CD4-positive, CD25-positive, alpha-beta regulatory T cell (primary cell): ENCODE results near the gene PMPCA. TPM values are rescaled to one million over a fixed set of nuclear protein-coding genes. Genes with fewer than 3 reads are reported as not detected.
A peak's percentile ranks its signal among the peaks of the same experiment; 100 is the strongest.

ENCODE experiments used
- ATAC-seq, 2 donors: fragments of 150-1000 bp; cut with Tn5 transposase; one replicate each; pipeline ENCODE4 v1.10.0; 2021; ENCODE audit warnings: low read depth in 2 of 2, moderate number of reproducible peaks in 2 of 2, moderate library complexity in 1 of 2
- DNase-seq, 3 donors: peaks; one replicate each; pipeline versions ENCODE4 v3.0.0 to v3.0.0-alpha.2; 2012 to 2022; ENCODE audit warnings: mixed read lengths in 1 of 3
- H3K27ac ChIP-seq: one replicate; pipeline ENCODE4 v1.7.0; 2013; ENCODE audit warnings: mild to moderate bottlenecking, low read length; ENCODE audit not compliant: insufficient read depth, poor library complexity, severe bottlenecking
- H3K27me3 ChIP-seq: one replicate; pipeline ENCODE4 v1.7.0; 2013; ENCODE audit warnings: low read length; ENCODE audit not compliant: control insufficient read depth, insufficient read depth
- H3K36me3 ChIP-seq: one replicate; pipeline ENCODE4 v1.7.0; 2013; ENCODE audit warnings: mild to moderate bottlenecking, low read length, moderate library complexity; ENCODE audit not compliant: control insufficient read depth, insufficient read depth
- H3K4me1 ChIP-seq: 2 replicates; pipeline ENCODE4 v1.7.0; 2013; ENCODE audit warnings: mild to moderate bottlenecking, low read length; ENCODE audit not compliant: insufficient read depth, control insufficient read depth, poor library complexity, severe bottlenecking
- H3K4me3 ChIP-seq: one replicate; pipeline ENCODE4 v1.7.0; 2013; ENCODE audit warnings: low read depth, mild to moderate bottlenecking, low read length, moderate library complexity
- H3K9me3 ChIP-seq, 2 experiments: 1 replicate in 1 of 2; 2 replicates in 1 of 2; pipeline ENCODE4 v1.7.0; 2013; ENCODE audit warnings: low read length in 2 of 2, mild to moderate bottlenecking in 1 of 2, moderate library complexity in 1 of 2; ENCODE audit not compliant: control insufficient read depth in 2 of 2
- H3K27ac Mint-ChIP-seq, 3 donors: one replicate each; pipeline ENCODE4 v1.8.0; 2020 to 2022; ENCODE audit warnings: mild to moderate bottlenecking in 3 of 3, mixed read lengths in 3 of 3, moderate library complexity in 2 of 3
- H3K27me3 Mint-ChIP-seq: one replicate; pipeline ENCODE4 v1.8.0; 2022; ENCODE audit warnings: mild to moderate bottlenecking, mixed read lengths
- H3K36me3 Mint-ChIP-seq: one replicate; pipeline ENCODE4 v1.8.0; 2020; ENCODE audit warnings: mixed read lengths
- H3K4me1 Mint-ChIP-seq, 4 donors: one replicate each; pipeline ENCODE4 v1.8.0; 2020 to 2022; ENCODE audit warnings: mixed read lengths in 4 of 4, mild to moderate bottlenecking in 1 of 4
- H3K4me3 Mint-ChIP-seq, 4 donors: one replicate each; pipeline ENCODE4 v1.8.0; 2020 to 2022; ENCODE audit warnings: mild to moderate bottlenecking in 4 of 4, mixed read lengths in 4 of 4, moderate library complexity in 3 of 4
- H3K9me3 Mint-ChIP-seq, 7 donors: one replicate each; pipeline ENCODE4 v1.8.0; 2020 to 2022; ENCODE audit warnings: mixed read lengths in 7 of 7, mild to moderate bottlenecking in 3 of 7, moderate library complexity in 2 of 7
- polyA plus RNA-seq, 4 donors: library from polyadenylated mRNA; unstranded; fragments of 300-500 nt; fragmentation: Illumina TruSeq; gene quantifications; one replicate each; pipeline ENCODE4 v1.2.3, GENCODE V29; 2021
- total RNA-seq: library from RNA; stranded (reverse); gene quantifications from one replicate; pipeline ENCODE4 v1.2.3, GENCODE V29; 2022

PMPCA gene
- total and polyA plus RNA-seq, 5 donors from 2014 or later, result 36.5 to 86.2 (median 39.2) TPM

DNA sequence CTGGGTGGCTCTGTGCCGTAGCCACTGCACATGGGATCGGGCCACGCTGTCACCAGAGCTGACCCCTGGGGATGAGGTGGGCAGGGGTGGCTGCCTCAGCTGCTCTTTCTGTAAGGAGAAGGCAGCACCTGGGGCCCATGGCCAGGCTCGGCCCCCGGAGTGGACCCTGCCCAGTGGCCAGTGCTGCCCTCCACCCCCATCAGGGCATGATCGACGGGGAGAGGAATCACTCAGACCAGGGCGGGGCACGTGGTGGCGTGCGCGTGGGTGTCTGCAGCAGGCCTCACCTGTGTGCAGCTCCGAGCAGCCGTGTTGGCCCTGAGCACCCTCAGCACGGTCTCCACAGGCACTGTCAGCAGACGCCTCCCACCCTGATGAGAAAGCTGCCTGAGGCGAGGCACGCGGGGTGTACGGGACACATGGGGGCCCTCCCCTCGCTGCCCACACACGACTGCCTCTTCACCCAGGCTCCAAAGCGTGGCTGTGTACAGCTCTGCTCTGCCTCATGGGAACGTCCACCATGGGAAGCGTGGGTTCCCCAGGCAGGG, 28.4 kb upstream of the PMPCA start:
- H3K27ac ChIP-seq, result no peak overlapping the region
- H3K4me3 Mint-ChIP-seq, result no peak overlapping the region
- no peaks in the 10 kb centered on the region for H3K27me3 ChIP-seq
- peaks cover 19% of the 10 kb centered on the region for H3K36me3 Mint-ChIP-seq
- no peak for ATAC-seq
- no peak overlapping the region for H3K4me3 ChIP-seq
- peaks cover 4 to 22% (median 17%) of the 10 kb centered on the region in 4 donors for H3K4me1 Mint-ChIP-seq
- no peaks in the 10 kb centered on the region for H3K9me3 Mint-ChIP-seq
- no peaks in the 10 kb centered on the region for H3K27me3 Mint-ChIP-seq
- peaks cover 18% of the 10 kb centered on the region for H3K4me1 ChIP-seq
- peaks cover 9% of the 10 kb centered on the region for H3K36me3 ChIP-seq
- H3K27ac Mint-ChIP-seq, result no peak overlapping the region
- DNase-seq, result no peak
- no peaks in the 10 kb centered on the region for H3K9me3 ChIP-seq

DNA sequence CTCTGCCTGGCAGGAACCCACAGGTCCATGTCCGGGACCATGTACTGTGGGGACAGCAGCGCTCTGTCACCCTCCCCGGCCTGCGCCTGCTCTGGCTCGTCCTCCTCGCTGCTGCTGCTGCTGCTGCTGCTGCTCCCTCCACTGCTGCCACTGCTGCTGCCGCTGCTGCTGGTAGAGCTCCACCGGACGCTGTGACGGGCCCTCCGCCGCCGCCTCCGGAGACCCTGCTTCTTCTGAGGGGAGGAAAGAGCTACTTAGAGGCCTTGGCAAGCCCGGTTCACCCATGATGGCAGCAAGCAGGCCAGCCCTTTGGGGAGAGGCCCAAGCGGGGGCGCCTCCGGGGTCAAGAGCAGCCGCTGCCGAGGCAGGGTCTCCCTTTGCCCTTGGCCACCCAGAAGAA, 27.0 kb upstream of the PMPCA start:
- ATAC-seq, result no peak
- Histone ChIP-seq H3K36me3 (peaks cover 18% of the 10 kb centered on the region), H3K27ac (no peak overlapping the region), H3K9me3 (no peaks in the 10 kb centered on the region), H3K4me3 (no peak overlapping the region), H3K27me3 (no peaks in the 10 kb centered on the region), H3K4me1 (peaks cover 18% of the 10 kb centered on the region)
- no peaks in the 10 kb centered on the region for H3K27me3 Mint-ChIP-seq
- no peak for DNase-seq
- H3K9me3 Mint-ChIP-seq, result no peaks in the 10 kb centered on the region
- no peak overlapping the region for H3K4me3 Mint-ChIP-seq
- peak overlapping the region in 1 of 3 donors; percentile 48 for H3K27ac Mint-ChIP-seq
- peaks cover 25% of the 10 kb centered on the region for H3K36me3 Mint-ChIP-seq
- H3K4me1 Mint-ChIP-seq, result peaks cover 4 to 22% (median 17%) of the 10 kb centered on the region in 4 donors

DNA sequence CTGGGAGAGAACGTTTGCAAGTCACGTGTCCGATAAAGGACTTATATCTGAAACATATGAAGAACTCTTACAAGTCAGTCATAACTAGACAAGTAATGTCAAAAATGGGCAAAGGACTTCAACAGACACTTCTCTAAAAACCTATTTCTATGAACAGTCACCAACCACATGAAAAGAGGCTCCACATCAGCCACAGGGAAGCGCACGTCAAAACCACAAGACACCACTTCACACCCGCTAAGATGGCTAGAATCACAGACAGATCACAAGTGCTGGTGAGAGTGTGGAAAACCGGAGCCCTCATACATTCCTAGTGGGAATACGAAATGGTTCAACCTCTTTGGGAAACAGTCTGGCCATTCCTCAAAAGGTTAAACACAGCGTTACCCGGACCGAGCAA, 25.4 kb upstream of the PMPCA start:
- H3K4me3 ChIP-seq, result peak overlapping the region; percentile 48
- Mint-ChIP-seq H3K36me3 (peaks cover 30% of the 10 kb centered on the region), H3K4me3 (peak overlapping the region in 3 of 4 donors; percentile 7 to 76 (median 51)), H3K27ac (peak overlapping the region in 2 of 3 donors; percentile 6 to 67), H3K27me3 (no peaks in the 10 kb centered on the region), H3K4me1 (peaks cover 4 to 22% (median 17%) of the 10 kb centered on the region in 4 donors), H3K9me3 (no peaks in the 10 kb centered on the region)
- no peaks in the 10 kb centered on the region for H3K9me3 ChIP-seq
- DNase-seq, result peak in 2 of 3 donors; percentile 55 to 84
- no peak overlapping the region for H3K27ac ChIP-seq
- H3K4me1 ChIP-seq, result peaks cover 18% of the 10 kb centered on the region
- peaks cover 26% of the 10 kb centered on the region for H3K36me3 ChIP-seq
- no peaks in the 10 kb centered on the region for H3K27me3 ChIP-seq
- ATAC-seq, result peak; percentile 79 to 83

DNA sequence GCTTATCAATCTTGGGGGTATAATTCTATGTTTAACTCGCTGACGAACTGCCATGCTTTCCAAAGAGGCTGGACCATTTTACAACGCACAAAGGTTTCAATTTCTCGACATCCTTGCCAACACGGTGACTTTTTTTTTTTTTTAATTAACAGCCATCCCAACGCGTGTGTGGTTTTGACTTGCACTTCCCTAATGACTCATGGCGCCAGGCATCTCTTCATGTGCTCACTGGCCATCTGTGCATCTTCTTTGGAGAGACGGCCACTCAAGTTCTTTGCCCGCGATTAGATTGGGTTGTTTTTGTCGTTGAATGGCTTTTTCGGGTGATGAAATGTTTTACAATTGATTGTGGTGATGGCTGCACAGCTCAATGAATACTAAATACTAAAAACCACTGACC, 24.4 kb upstream of the PMPCA start:
- Mint-ChIP-seq H3K9me3 (no peaks in the 10 kb centered on the region), H3K27ac (peak overlapping the region in 1 of 3 donors; percentile 6), H3K4me1 (peaks cover 4 to 22% (median 17%) of the 10 kb centered on the region in 4 donors), H3K36me3 (peaks cover 31% of the 10 kb centered on the region), H3K4me3 (peak overlapping the region in 1 of 4 donors; percentile 9), H3K27me3 (no peaks in the 10 kb centered on the region)
- Histone ChIP-seq H3K4me3 (no peak overlapping the region), H3K27me3 (no peaks in the 10 kb centered on the region), H3K36me3 (peaks cover 28% of the 10 kb centered on the region), H3K27ac (no peak overlapping the region), H3K4me1 (peaks cover 18% of the 10 kb centered on the region), H3K9me3 (no peaks in the 10 kb centered on the region)
- ATAC-seq (no peak), DNase-seq (no peak)

DNA sequence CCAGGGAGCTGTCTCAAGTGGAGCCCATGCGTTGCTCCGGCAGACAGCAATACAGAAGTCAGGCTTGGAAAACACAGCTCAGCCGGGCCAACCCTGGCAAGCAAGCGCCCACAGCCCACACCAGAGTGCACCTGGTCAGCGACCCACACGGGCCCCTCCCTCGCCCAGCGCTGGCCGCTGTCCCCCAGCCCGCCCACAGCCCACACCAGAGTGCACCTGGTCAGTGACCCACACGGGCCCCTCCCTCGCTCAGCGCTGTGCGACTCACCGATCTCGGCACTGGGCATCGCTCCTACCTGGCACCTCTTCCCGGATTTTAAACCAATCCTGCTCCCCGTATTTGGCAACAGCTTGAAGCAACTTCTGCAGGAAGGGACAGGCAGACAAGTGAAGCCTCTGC, 23.2 kb upstream of the PMPCA start:
- no peak for ATAC-seq
- Mint-ChIP-seq H3K4me1 (peaks cover 4 to 25% (median 18%) of the 10 kb centered on the region in 4 donors), H3K36me3 (peaks cover 39% of the 10 kb centered on the region), H3K27me3 (no peaks in the 10 kb centered on the region), H3K4me3 (no peak overlapping the region), H3K9me3 (no peaks in the 10 kb centered on the region), H3K27ac (no peak overlapping the region)
- no peaks in the 10 kb centered on the region for H3K9me3 ChIP-seq
- no peak overlapping the region for H3K4me3 ChIP-seq
- peaks cover 18% of the 10 kb centered on the region for H3K4me1 ChIP-seq
- no peak for DNase-seq
- H3K36me3 ChIP-seq, result peaks cover 40% of the 10 kb centered on the region
- no peak overlapping the region for H3K27ac ChIP-seq
- H3K27me3 ChIP-seq, result no peaks in the 10 kb centered on the region

DNA sequence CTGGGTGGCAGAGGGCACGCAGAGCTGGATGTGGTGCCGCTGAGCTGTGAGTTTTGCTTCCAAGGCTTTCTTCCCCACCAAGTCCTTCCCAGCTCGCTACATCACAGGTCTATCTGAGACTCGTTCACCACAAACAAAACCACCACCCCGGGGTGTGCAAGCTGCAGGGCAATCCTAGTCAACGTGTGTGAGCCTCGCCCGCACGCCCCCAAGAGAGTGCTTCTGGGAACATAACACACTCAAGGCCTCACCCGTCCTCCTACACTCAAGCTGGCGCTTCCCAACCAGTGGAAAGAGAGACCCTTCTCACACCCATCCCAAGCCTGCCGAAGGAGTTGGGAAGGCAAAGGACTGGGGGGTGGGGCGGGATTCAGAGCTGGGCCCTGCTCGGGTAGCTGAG, 21.1 kb upstream of the PMPCA start:
- Mint-ChIP-seq H3K27me3 (no peaks in the 10 kb centered on the region), H3K4me3 (no peak overlapping the region), H3K27ac (no peak overlapping the region), H3K9me3 (no peaks in the 10 kb centered on the region), H3K36me3 (peaks cover 34% of the 10 kb centered on the region), H3K4me1 (peaks cover 4 to 22% (median 16%) of the 10 kb centered on the region in 4 donors)
- Histone ChIP-seq H3K36me3 (peaks cover 41% of the 10 kb centered on the region), H3K4me1 (peaks cover 16% of the 10 kb centered on the region), H3K9me3 (no peaks in the 10 kb centered on the region), H3K27me3 (no peaks in the 10 kb centered on the region), H3K27ac (no peak overlapping the region), H3K4me3 (no peak overlapping the region)
- no peak for DNase-seq
- ATAC-seq, result no peak

DNA sequence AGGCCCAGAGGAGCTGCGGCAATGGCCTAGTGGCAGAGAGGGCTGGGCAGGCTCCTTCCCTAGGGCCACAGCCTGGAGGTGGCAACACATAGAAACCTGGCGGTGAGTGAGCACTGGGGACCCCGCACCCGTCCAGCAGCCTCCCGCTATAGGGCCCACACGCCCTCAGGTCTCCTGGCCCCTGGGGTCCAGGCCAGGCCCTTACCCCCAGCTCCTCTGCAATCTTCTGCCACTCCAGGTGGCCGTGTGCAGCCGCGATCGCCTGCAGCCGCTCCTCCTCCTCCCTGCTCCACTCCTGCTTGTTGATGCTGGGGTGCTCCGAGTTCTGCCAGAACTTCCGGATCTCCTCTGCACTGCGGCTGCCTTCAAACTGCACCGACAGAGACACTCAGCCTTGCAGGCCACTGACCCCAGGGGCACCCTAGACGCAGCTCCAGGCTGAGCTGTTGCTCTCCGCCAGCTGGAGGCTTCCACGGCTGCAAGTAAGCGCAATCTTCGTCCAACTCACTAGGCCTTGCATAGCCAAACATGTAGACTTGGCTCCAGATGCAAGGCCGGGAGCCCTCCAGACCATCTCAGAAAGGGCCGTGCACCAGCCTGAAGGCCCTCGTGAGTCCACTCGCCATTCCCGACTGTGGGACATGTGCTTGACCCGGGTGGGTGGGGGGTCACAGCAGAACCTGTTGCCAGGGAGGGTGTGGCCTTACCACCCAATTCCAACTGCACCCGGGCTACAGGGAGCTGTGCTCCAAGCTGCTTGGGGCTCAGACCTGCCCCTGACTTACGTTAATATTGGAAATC, 18.5 kb upstream of the PMPCA start:
- Mint-ChIP-seq H3K27me3 (no peaks in the 10 kb centered on the region), H3K4me3 (peak overlapping the region in 1 of 4 donors; percentile 74), H3K4me1 (peaks cover 0 to 4% (median 2%) of the 10 kb centered on the region in 4 donors), H3K36me3 (peaks cover 21% of the 10 kb centered on the region), H3K9me3 (no peaks in the 10 kb centered on the region), H3K27ac (no peak overlapping the region)
- no peak for DNase-seq
- ATAC-seq, result no peak
- Histone ChIP-seq H3K9me3 (no peaks in the 10 kb centered on the region), H3K27me3 (no peaks in the 10 kb centered on the region), H3K4me3 (no peak overlapping the region), H3K36me3 (peaks cover 60% of the 10 kb centered on the region), H3K27ac (no peak overlapping the region), H3K4me1 (no peaks in the 10 kb centered on the region)
